Fibroblast of lung (primary cell): ENCODE results near the gene SETDB2. TPM values are rescaled to one million over a fixed set of nuclear protein-coding genes. Genes with fewer than 3 reads are reported as not detected.

Source experiments
- DNase-seq, 2 donors: peaks; one replicate each; pipeline versions ENCODE4 v3.0.0 to v3.0.0-alpha.2; 2010; ENCODE audit warnings: low read depth in 2 of 2
- H2AFZ ChIP-seq: 2 replicates; pipeline ENCODE4 v1.5.1; 2012; ENCODE audit warnings: low read length, control low read depth, inconsistent platforms
- H3K27ac ChIP-seq: 2 replicates; pipeline ENCODE4 v1.5.1; 2011; ENCODE audit warnings: low read length, control low read depth; ENCODE audit not compliant: insufficient read depth
- H3K27me3 ChIP-seq: 2 replicates; pipeline ENCODE4 v1.5.1; 2011; ENCODE audit warnings: mild to moderate bottlenecking, low read length; ENCODE audit not compliant: control insufficient read depth, insufficient read depth
- H3K36me3 ChIP-seq: 2 replicates; pipeline ENCODE4 v1.5.1; 2011; ENCODE audit warnings: low read length; ENCODE audit not compliant: control insufficient read depth, insufficient read depth
- H3K4me1 ChIP-seq: 2 replicates; pipeline ENCODE4 v1.5.1; 2011; ENCODE audit warnings: low read length; ENCODE audit not compliant: control insufficient read depth, insufficient read depth; ENCODE audit errors: extremely low read depth
- H3K4me2 ChIP-seq: 2 replicates; pipeline ENCODE4 v1.5.1; 2011; ENCODE audit warnings: low read length, control low read depth; ENCODE audit not compliant: insufficient read depth; ENCODE audit errors: extremely low read depth
- H3K4me3 ChIP-seq, 4 experiments: fragments of 200-600 bp in 1 of 4; sonication (generic) in 1 of 4; replicated peaks in 1 of 4; 2 replicates each; pipeline ENCODE4 v1.5.1; 2011 to 2016; ENCODE audit warnings: low read length in 4 of 4, low read depth in 3 of 4, mild to moderate bottlenecking in 3 of 4, control low read depth in 2 of 4, inconsistent platforms in 1 of 4, mixed read lengths in 1 of 4; ENCODE audit not compliant: insufficient read depth in 1 of 4; ENCODE audit errors: control extremely low read depth in 1 of 4
- H3K79me2 ChIP-seq: 2 replicates; pipeline ENCODE4 v1.5.1; 2012; ENCODE audit warnings: mild to moderate bottlenecking, low read length, inconsistent platforms; ENCODE audit not compliant: control insufficient read depth, insufficient read depth
- H3K9ac ChIP-seq: 2 replicates; pipeline ENCODE4 v1.5.1; 2011; ENCODE audit warnings: mild to moderate bottlenecking, low read length, control low read depth; ENCODE audit not compliant: insufficient read depth
- H3K9me3 ChIP-seq: 2 replicates; pipeline ENCODE4 v1.5.1; 2012; ENCODE audit warnings: low read depth, low read length; ENCODE audit not compliant: control insufficient read depth, insufficient read depth
- H4K20me1 ChIP-seq: 2 replicates; pipeline ENCODE4 v1.5.1; 2011; ENCODE audit warnings: low read length; ENCODE audit not compliant: control insufficient read depth, insufficient read depth; ENCODE audit errors: extremely low read depth
- CTCF ChIP-seq, 2 donors: IDR thresholded peaks in 1 of 2; conservative IDR thresholded peaks in 1 of 2; 1 replicate in 1 of 2; 2 replicates in 1 of 2; pipeline ENCODE4 v1.5.1; 2011 to 2012; ENCODE audit warnings: low read length in 2 of 2, control low read depth in 1 of 2, inconsistent platforms in 1 of 2, low read depth in 1 of 2, mild to moderate bottlenecking in 1 of 2
- EZH2 ChIP-seq: IDR thresholded peaks from 2 replicates; pipeline ENCODE4 v1.5.1; 2012; ENCODE audit warnings: low read length, control low read depth, mild to moderate bottlenecking; ENCODE audit errors: missing control alignments
- polyA plus RNA-seq, 2 donors: library from polyadenylated mRNA; depleted of rRNA in 1 of 2; stranded (reverse) in 1 of 2; unstranded in 1 of 2; fragments of >200 nt; gene quantifications; 2 replicates each; pipeline ENCODE4 v1.2.1, GENCODE V29; 2011 to 2012; ENCODE audit warnings: missing spikeins in 1 of 2
- total RNA-seq: library from RNA; depleted of rRNA; stranded (reverse); fragments of >200 nt; gene quantifications from 2 replicates; pipeline ENCODE4 v1.2.1, GENCODE V29; 2014

SETDB2 gene
- total and polyA plus RNA-seq, 2 donors (not counting 1 experiment from before 2014, with no cell fraction given): 10.4 to 13.7 TPM

- H4K20me1 ChIP-seq: no peaks in the 10 kb centered on the region
- H3K27me3 ChIP-seq: no peaks in the 10 kb centered on the region
- no peak overlapping the region for H3K4me2 ChIP-seq
- no peaks in the 10 kb centered on the region for H3K4me1 ChIP-seq
- peaks cover 2% of the 10 kb centered on the region for H3K36me3 ChIP-seq
- DNase-seq: no peak
- no peak overlapping the region for H2AFZ ChIP-seq
- H3K9me3 ChIP-seq: no peaks in the 10 kb centered on the region
- TF ChIP-seq EZH2 (no peak), CTCF (conservative IDR thresholded peaks at IDR 0.05 in 1 of 2, IDR thresholded peaks at IDR 0.05 in 1 of 2; ENCODE audit: low read depth in 1 of 2, low read length in 2 of 2) (no peak)
- H3K9ac ChIP-seq: no peak overlapping the region
- no peak overlapping the region for H3K27ac ChIP-seq
- H3K4me3 ChIP-seq: no peak overlapping the region
- H3K79me2 ChIP-seq: no peaks in the 10 kb centered on the region
Measured at GRCh38 chr13:49533591-49534269, 89.7 kb downstream of the SETDB2 start.

DNA sequence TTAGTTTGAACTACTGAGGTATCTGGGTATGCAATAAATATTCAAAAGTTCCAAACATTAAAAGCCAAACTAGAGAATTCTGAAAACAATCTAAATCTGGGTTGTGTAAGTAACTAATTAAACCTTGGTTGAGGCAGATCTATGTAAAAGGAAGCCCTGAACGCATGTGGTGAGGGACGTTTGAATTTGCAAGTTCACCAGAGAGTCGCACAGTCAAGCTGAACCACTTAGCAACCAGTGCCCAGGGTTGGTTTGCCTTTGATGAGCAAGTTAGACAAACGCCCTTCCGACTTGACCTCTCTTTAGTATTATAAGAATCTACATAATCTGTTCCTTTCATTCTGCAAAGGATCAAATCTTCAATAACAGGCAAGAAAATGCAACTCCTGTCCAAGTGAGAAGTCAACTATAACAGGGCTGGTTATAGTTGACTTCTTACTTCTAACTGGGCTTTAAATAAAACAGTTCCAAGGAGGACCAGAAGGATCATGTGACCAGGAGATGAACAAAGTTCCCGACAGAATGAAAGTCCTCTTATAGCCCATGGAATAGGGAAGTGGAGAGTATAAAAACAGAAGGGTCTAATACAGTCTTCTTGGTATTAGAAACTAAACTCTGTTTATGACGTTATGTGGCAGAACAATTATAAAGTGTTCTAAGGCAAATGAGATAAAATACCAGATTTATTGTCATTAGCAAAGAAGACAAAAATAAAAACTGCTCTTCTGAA lies 92.2 kb downstream of the SETDB2 start:
- Histone ChIP-seq H3K4me2 (no peak overlapping the region), H3K9me3 (no peaks in the 10 kb centered on the region), H4K20me1 (no peaks in the 10 kb centered on the region), H3K27ac (no peak overlapping the region), H3K9ac (no peak overlapping the region), H2AFZ (no peak overlapping the region), H3K4me1 (no peaks in the 10 kb centered on the region), H3K4me3 (no peak overlapping the region), H3K36me3 (peaks cover 7% of the 10 kb centered on the region), H3K79me2 (no peaks in the 10 kb centered on the region), H3K27me3 (no peaks in the 10 kb centered on the region)
- DNase-seq: no peak
- TF ChIP-seq CTCF (conservative IDR thresholded peaks at IDR 0.05 in 1 of 2, IDR thresholded peaks at IDR 0.05 in 1 of 2; ENCODE audit: low read depth in 1 of 2, low read length in 2 of 2): no peak
- TF ChIP-seq EZH2: no peak

DNA sequence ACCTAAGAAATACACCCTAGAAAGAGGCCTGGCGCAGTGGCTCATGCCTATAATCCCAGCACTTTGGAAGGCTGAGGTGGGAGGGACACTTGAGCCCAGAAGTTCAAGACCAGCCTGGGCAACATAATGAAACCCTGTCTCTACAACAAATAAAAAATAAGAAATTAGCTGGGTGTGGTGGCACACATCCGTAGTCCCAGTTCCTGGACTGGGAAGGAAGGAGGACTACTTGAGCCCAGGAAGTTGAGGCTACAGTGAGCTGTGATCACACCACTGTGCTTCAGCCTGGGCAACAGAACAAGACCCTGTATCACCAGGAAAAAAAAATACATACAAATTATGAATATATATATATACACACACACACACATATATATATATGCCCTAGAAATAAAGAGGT lies 94.3 kb downstream of the SETDB2 start:
- Histone ChIP-seq H3K9me3 (no peaks in the 10 kb centered on the region), H3K4me2 (no peak overlapping the region), H3K27ac (no peak overlapping the region), H2AFZ (no peak overlapping the region), H3K27me3 (no peaks in the 10 kb centered on the region), H3K79me2 (no peaks in the 10 kb centered on the region), H3K4me1 (no peaks in the 10 kb centered on the region), H3K9ac (no peak overlapping the region), H4K20me1 (no peaks in the 10 kb centered on the region), H3K36me3 (peaks cover 7% of the 10 kb centered on the region), H3K4me3 (no peak overlapping the region)
- DNase-seq: no peak
- TF ChIP-seq EZH2: no peak
- TF ChIP-seq CTCF (conservative IDR thresholded peaks at IDR 0.05 in 1 of 2, IDR thresholded peaks at IDR 0.05 in 1 of 2; ENCODE audit: low read depth in 1 of 2, low read length in 2 of 2): no peak
